Tibial nerve (tissue), 4 donors: Measurements from ENCODE around the gene LANCL2.

Experiments
- EP300 ChIP-seq, 2 donors: sonication (generic); formaldehyde crosslinking; IDR thresholded peaks; one replicate each; pipeline ENCODE4 v1.6.1; 2017; ENCODE audit warnings: antibody characterized with exemption in 2 of 2, mild to moderate bottlenecking in 1 of 2
- TF ChIP-seq, protein P1 (sequence below), 5 experiments: fragments of 200-600 bp in 3 of 5; fragments of 450-650 bp in 2 of 5; sonication (generic) in 3 of 5; IDR thresholded peaks; one replicate each; pipeline ENCODE4 v1.5.1; 2016 to 2019; ENCODE audit warnings: antibody characterized with exemption in 5 of 5, mild to moderate bottlenecking in 3 of 5, moderate library complexity in 2 of 5

DNA sequence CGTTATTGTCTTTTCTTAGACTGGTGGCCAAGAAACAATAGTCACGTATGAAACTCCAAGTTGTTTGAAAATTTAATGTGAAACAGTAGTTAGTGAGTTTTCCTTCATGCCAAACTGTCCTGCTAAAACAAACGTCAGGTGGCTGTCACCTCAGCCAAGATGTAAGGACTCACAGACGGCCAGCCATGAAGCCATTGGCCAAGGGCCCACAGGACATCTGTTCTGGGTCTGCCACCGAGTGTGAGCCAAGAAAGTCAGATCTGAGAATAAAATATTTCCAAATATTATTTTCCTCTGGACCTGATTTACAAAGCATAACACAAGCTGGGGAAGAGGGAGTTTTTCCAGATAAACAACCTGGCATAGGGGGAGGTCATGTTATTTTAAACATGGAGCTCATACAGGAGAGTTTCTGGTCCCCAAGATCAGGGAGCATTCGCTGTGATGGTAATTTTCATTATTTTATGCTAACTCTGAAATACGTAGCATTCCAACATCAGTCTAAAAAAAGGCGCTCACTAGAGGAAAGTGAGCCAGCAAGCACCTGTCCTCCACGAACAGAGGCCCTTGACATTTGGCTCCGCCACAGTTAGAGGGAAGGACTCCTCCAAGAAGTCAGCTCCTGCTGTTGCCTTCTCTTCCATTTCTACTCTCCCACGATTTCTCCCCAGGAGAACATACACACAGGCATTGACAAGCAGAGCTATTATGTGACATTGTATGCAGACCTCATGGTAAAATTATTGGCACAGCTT is 38.9 kb upstream of the LANCL2 start:
- TF ChIP-seq, protein P1, sequence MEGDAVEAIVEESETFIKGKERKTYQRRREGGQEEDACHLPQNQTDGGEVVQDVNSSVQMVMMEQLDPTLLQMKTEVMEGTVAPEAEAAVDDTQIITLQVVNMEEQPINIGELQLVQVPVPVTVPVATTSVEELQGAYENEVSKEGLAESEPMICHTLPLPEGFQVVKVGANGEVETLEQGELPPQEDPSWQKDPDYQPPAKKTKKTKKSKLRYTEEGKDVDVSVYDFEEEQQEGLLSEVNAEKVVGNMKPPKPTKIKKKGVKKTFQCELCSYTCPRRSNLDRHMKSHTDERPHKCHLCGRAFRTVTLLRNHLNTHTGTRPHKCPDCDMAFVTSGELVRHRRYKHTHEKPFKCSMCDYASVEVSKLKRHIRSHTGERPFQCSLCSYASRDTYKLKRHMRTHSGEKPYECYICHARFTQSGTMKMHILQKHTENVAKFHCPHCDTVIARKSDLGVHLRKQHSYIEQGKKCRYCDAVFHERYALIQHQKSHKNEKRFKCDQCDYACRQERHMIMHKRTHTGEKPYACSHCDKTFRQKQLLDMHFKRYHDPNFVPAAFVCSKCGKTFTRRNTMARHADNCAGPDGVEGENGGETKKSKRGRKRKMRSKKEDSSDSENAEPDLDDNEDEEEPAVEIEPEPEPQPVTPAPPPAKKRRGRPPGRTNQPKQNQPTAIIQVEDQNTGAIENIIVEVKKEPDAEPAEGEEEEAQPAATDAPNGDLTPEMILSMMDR (IDR thresholded peaks at IDR 0.05): no peak
- TF ChIP-seq EP300 (IDR thresholded peaks at IDR 0.05): no peak
